GM23338 (cell line): ENCODE results near the gene ISG20. TPM values are rescaled to one million over a fixed set of nuclear protein-coding genes. Genes with fewer than 3 reads are reported as not detected.

Experiments
- ATAC-seq: fragments of 200-7000 bp; cut with Tn5 transposase; 3 replicates; pipeline ENCODE4 v1.9.1; 2020
- DNase-seq: peaks from one replicate; pipeline ENCODE4 v3.0.0-alpha.2; 2015; ENCODE audit warnings: low spot score
- H2AFZ ChIP-seq: fragments of 200-600 bp; sonication (generic); 2 replicates; pipeline ENCODE4 v1.8.0; 2016; ENCODE audit warnings: antibody characterized with exemption, mild to moderate bottlenecking, moderate library complexity
- H3F3A ChIP-seq: fragments of 200-600 bp; sonication (generic); replicated peaks from 2 replicates; pipeline ENCODE4 v1.8.0; 2017; ENCODE audit warnings: antibody characterized with exemption, mixed run types, low read depth
- H3K27ac ChIP-seq: fragments of 200-600 bp; sonication (generic); 2 replicates; pipeline ENCODE4 v1.6.1; 2016; ENCODE audit warnings: low read depth
- H3K27me3 ChIP-seq: fragments of 200-600 bp; sonication (generic); 2 replicates; pipeline ENCODE4 v1.8.0; 2016; ENCODE audit warnings: mild to moderate bottlenecking, mixed run types, moderate library complexity; ENCODE audit not compliant: insufficient read depth
- H3K36me3 ChIP-seq: fragments of 200-600 bp; sonication (generic); 2 replicates; pipeline ENCODE4 v1.8.0; 2016; ENCODE audit warnings: mild to moderate bottlenecking; ENCODE audit not compliant: insufficient read depth
- H3K4me1 ChIP-seq: fragments of 200-600 bp; sonication (generic); 2 replicates; pipeline ENCODE4 v1.8.0; 2016; ENCODE audit warnings: mild to moderate bottlenecking, moderate library complexity; ENCODE audit not compliant: insufficient read depth
- H3K4me2 ChIP-seq: fragments of 200-600 bp; sonication (generic); 2 replicates; pipeline ENCODE4 v1.7.1; 2017; ENCODE audit warnings: mixed run types
- H3K4me3 ChIP-seq: fragments of 200-600 bp; sonication (generic); 2 replicates; pipeline ENCODE4 v1.6.1; 2016; ENCODE audit warnings: mixed run types
- H3K79me2 ChIP-seq: fragments of 200-600 bp; sonication (generic); replicated peaks from 2 replicates; pipeline ENCODE4 v1.8.0; 2017; ENCODE audit warnings: mild to moderate bottlenecking; ENCODE audit not compliant: insufficient read depth
- H3K9me2 ChIP-seq: fragments of 200-600 bp; sonication (generic); 2 replicates; pipeline ENCODE4 v1.8.0; 2017; ENCODE audit not compliant: insufficient read depth
- H4K20me1 ChIP-seq: fragments of 200-600 bp; sonication (generic); replicated peaks from 2 replicates; pipeline ENCODE4 v1.8.0; 2017; ENCODE audit warnings: mild to moderate bottlenecking; ENCODE audit not compliant: insufficient read depth
- H3K27ac Mint-ChIP-seq: 2 replicates; pipeline ENCODE4 v1.8.0; 2020; ENCODE audit warnings: inconsistent platforms, mild to moderate bottlenecking, moderate library complexity, mixed read lengths
- H3K27me3 Mint-ChIP-seq: 3 replicates; pipeline ENCODE4 v1.8.0; 2022; ENCODE audit warnings: low read depth, mild to moderate bottlenecking, moderate library complexity, mixed read lengths, inconsistent platforms; ENCODE audit not compliant: insufficient read depth, poor library complexity
- H3K36me3 Mint-ChIP-seq: 3 replicates; pipeline ENCODE4 v1.8.0; 2021; ENCODE audit warnings: low read depth, mild to moderate bottlenecking, inconsistent platforms, moderate library complexity, mixed read lengths
- H3K4me1 Mint-ChIP-seq: 3 replicates; pipeline ENCODE4 v1.8.0; 2020; ENCODE audit warnings: mild to moderate bottlenecking, inconsistent platforms, mixed read lengths
- H3K4me3 Mint-ChIP-seq: 3 replicates; pipeline ENCODE4 v1.8.0; 2021; ENCODE audit warnings: moderate library complexity, mild to moderate bottlenecking, inconsistent platforms, mixed read lengths
- H3K9me3 Mint-ChIP-seq: 3 replicates; pipeline ENCODE4 v1.8.0; 2020; ENCODE audit warnings: moderate library complexity, mild to moderate bottlenecking, inconsistent platforms, mixed read lengths
- CREB1 ChIP-seq: fragments of 250-450 bp; sonication (Bioruptor Pico); IDR thresholded peaks from 2 replicates; pipeline ENCODE4 v1.5.0; 2020; ENCODE audit warnings: low read depth, mild to moderate bottlenecking, moderate library complexity
- EZH2 ChIP-seq: fragments of 200-600 bp; sonication (generic); IDR thresholded peaks from one replicate; pipeline ENCODE4 v1.8.0; 2017; ENCODE audit warnings: antibody characterized with exemption, mild to moderate bottlenecking, low read depth; ENCODE audit not compliant: unreplicated experiment
- EZH2phosphoT487 ChIP-seq: fragments of 200-600 bp; sonication (generic); IDR thresholded peaks from one replicate; pipeline ENCODE4 v1.8.1; 2018; ENCODE audit warnings: antibody characterized with exemption; ENCODE audit not compliant: unreplicated experiment
- JUNB ChIP-seq: IDR thresholded peaks from one replicate; pipeline ENCODE4 v1.6.1; 2016; ENCODE audit warnings: antibody characterized with exemption; ENCODE audit not compliant: unreplicated experiment
- NANOG ChIP-seq: IDR thresholded peaks from 2 replicates; pipeline ENCODE4 v1.6.1; 2016; ENCODE audit warnings: antibody characterized with exemption, borderline replicate concordance
- POLR2AphosphoS5 ChIP-seq: IDR thresholded peaks from 2 replicates; pipeline ENCODE4 v1.6.1; 2016; ENCODE audit warnings: antibody characterized with exemption, low read depth
- REST ChIP-seq: IDR thresholded peaks from one replicate; pipeline ENCODE4 v1.6.1; 2018; ENCODE audit warnings: antibody characterized with exemption; ENCODE audit not compliant: unreplicated experiment
- STAT1 ChIP-seq: IDR thresholded peaks from one replicate; pipeline ENCODE4 v1.6.1; 2016; ENCODE audit warnings: antibody characterized with exemption; ENCODE audit not compliant: unreplicated experiment
- ZNF114 ChIP-seq: fragments of 250-450 bp; sonication (Bioruptor Pico); IDR thresholded peaks from 2 replicates; pipeline ENCODE4 v1.5.0; 2020; ENCODE audit warnings: mild to moderate bottlenecking, moderate library complexity
- ZNF331 ChIP-seq: fragments of 250-450 bp; sonication (Bioruptor Pico); IDR thresholded peaks from 2 replicates; pipeline ENCODE4 v1.5.0; 2020; ENCODE audit warnings: low read depth, mild to moderate bottlenecking, moderate library complexity
- ZNF462 ChIP-seq: fragments of 250-450 bp; sonication (Bioruptor Pico); IDR thresholded peaks from 2 replicates; pipeline ENCODE4 v1.5.0; 2020; ENCODE audit warnings: mild to moderate bottlenecking, moderate library complexity
- polyA plus RNA-seq: library from polyadenylated mRNA; unstranded; fragments of >200 nt; fragmentation: Nextera tagmentation; extraction: Ambion mirVana; gene quantifications from 2 replicates; pipeline ENCODE4 v1.2.1, GENCODE V29; 2016
- total RNA-seq: library from RNA; depleted of rRNA; stranded (reverse); fragments of >200 nt; shearing (Covaris generic); gene quantifications from 2 replicates; pipeline ENCODE4 v1.2.3, GENCODE V29; 2014
- TF ChIP-seq, protein P1 (sequence below): IDR thresholded peaks from 2 replicates; pipeline ENCODE4 v1.6.1; 2016; ENCODE audit warnings: antibody characterized with exemption
- TF ChIP-seq, protein P2 (sequence below), 2 experiments: fragments of 200-600 bp in 1 of 2; sonication (generic) in 1 of 2; conservative IDR thresholded peaks; 2 replicates each; pipeline versions ENCODE4 v1.5.1 to v1.6.1; 2016 to 2017; ENCODE audit warnings: antibody characterized with exemption in 2 of 2, low read depth in 2 of 2, mild to moderate bottlenecking in 2 of 2, moderate library complexity in 1 of 2

Gene ISG20
- total and polyA plus RNA-seq, 2 experiments from 2014 or later: 3.2 to 3.7 TPM

GRCh38 chr15:88607951-88608350 lies 30.9 kb upstream of the ISG20 start:
- no peaks in the 10 kb centered on the region for H3K36me3 Mint-ChIP-seq
- no peaks in the 10 kb centered on the region for H3K9me3 Mint-ChIP-seq
- H3K4me3 ChIP-seq: no peak overlapping the region
- H3K4me1 Mint-ChIP-seq: peaks cover 77% of the 10 kb centered on the region
- peaks cover 62% of the 10 kb centered on the region for H3K27me3 ChIP-seq
- H3K4me1 ChIP-seq: peaks cover 74% of the 10 kb centered on the region
- no peaks in the 10 kb centered on the region for H4K20me1 ChIP-seq
- peaks cover 64% of the 10 kb centered on the region for H3K27me3 Mint-ChIP-seq
- no peaks in the 10 kb centered on the region for H3K79me2 ChIP-seq
- H3K36me3 ChIP-seq: no peaks in the 10 kb centered on the region
- DNase-seq (no peak), ATAC-seq (no peak)
- H2AFZ ChIP-seq: no peak overlapping the region
- TF ChIP-seq EZH2: no peak
- TF ChIP-seq NANOG: no peak
- no peak for TF ChIP-seq REST
- no peak for TF ChIP-seq ZNF331 (CRISPR knock-in tag)
- TF ChIP-seq, protein P1, sequence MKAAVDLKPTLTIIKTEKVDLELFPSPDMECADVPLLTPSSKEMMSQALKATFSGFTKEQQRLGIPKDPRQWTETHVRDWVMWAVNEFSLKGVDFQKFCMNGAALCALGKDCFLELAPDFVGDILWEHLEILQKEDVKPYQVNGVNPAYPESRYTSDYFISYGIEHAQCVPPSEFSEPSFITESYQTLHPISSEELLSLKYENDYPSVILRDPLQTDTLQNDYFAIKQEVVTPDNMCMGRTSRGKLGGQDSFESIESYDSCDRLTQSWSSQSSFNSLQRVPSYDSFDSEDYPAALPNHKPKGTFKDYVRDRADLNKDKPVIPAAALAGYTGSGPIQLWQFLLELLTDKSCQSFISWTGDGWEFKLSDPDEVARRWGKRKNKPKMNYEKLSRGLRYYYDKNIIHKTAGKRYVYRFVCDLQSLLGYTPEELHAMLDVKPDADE: no peak
- TF ChIP-seq CREB1: no peak
- no peak for TF ChIP-seq POLR2AphosphoS5
- no peak for TF ChIP-seq ZNF462
- TF ChIP-seq, protein P2, sequence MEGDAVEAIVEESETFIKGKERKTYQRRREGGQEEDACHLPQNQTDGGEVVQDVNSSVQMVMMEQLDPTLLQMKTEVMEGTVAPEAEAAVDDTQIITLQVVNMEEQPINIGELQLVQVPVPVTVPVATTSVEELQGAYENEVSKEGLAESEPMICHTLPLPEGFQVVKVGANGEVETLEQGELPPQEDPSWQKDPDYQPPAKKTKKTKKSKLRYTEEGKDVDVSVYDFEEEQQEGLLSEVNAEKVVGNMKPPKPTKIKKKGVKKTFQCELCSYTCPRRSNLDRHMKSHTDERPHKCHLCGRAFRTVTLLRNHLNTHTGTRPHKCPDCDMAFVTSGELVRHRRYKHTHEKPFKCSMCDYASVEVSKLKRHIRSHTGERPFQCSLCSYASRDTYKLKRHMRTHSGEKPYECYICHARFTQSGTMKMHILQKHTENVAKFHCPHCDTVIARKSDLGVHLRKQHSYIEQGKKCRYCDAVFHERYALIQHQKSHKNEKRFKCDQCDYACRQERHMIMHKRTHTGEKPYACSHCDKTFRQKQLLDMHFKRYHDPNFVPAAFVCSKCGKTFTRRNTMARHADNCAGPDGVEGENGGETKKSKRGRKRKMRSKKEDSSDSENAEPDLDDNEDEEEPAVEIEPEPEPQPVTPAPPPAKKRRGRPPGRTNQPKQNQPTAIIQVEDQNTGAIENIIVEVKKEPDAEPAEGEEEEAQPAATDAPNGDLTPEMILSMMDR (conservative IDR thresholded peaks at IDR 0.05; ENCODE audit: low read depth in 2 of 2): no peak
- no peak for TF ChIP-seq EZH2phosphoT487
- TF ChIP-seq STAT1: no peak
- TF ChIP-seq ZNF114 (CRISPR knock-in tag): no peak
- no peak for TF ChIP-seq JUNB
- no peak overlapping the region for H3K4me3 Mint-ChIP-seq
- H3F3A ChIP-seq: 0 out of 2 replicates have a peak, but pooled peaks cover 12% of the 10 kb centered on the region
- H3K27ac ChIP-seq: no peak overlapping the region
- H3K27ac Mint-ChIP-seq: no peak overlapping the region
- H3K4me2 ChIP-seq: 0 out of 2 replicates have a peak overlapping the region, but pooled peaks have one; percentile 12
- no peaks in the 10 kb centered on the region for H3K9me2 ChIP-seq
